NCI-H524 treated with DMSO at 0.1 percent for 48 hours (cell line): Measurements from ENCODE around the gene RNASE13.
"Not testable (repeated sequence)": the region's sequence is repeated elsewhere in the genome, so short reads cannot be mapped to it uniquely, and the experiment has no call there.

Source experiments
- DNase-seq: peaks from one replicate; lab custom pipeline; 2025; lab: John Stamatoyannopoulos, UW

RNASE13 gene

DNA sequence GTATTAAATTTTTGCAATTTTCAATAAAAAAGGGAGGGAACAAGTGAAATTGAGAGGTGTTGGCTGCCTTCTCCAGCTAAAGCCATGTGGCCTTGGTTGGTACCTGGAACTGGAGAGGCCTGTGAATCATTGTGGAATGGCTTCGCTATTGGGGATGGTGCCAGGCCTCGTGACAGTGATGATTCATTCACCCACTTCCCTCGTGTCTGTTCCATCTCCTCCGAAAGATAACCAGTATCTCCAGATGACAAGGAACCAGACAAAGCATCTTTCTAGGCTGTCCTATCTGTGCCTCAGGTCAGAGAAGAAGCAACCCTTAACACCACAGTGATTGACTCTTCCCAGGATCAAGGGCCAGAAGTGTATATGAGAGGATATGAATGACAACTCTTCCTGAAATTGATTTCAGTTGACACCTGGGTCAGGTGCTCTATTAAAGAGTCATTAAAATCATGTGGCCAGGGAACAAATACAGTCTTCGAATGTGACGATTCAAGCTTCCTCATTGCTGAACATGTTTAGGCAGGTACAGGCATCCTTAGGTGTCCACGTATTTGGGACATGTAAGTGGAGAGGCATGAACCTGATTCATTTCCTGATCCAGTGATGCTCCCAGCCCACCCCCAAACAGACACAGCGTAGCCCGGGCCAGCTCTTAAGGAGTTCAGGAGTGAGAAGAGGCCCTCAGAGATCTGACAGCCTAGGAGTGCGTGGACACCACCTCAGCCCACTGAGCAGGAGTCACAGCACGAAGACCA is 7.2 kb upstream of the RNASE13 start, which contains the start of gene RNASE7:
Gene RNASE7 (plus strand): TSS at position 687 of the 758 bp plus-strand sequence. CDS start 631 bp downstream, outside the sequence.
- DNase-seq = no peak

DNA sequence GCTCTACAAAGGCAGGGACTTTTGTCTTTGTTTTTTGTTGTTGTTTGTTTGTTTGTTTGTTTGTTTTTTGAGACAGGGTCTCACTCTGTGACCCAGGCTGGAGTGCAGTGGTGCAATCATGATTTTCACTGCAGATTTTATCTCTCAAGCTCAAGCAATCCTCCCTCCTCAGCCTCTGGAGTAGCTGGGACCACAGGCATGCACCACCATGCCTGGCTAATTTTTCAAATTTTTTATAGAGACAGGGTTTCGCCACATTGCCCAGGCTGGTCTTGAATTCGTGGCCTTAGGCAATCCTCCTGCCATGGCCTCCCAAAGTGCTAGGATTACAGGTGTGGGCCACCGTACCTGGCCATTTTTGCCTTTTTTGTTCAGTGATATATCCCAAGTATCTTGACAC is 6.3 kb upstream of the RNASE13 start:
- DNase-seq = not testable (repeated sequence)

DNA sequence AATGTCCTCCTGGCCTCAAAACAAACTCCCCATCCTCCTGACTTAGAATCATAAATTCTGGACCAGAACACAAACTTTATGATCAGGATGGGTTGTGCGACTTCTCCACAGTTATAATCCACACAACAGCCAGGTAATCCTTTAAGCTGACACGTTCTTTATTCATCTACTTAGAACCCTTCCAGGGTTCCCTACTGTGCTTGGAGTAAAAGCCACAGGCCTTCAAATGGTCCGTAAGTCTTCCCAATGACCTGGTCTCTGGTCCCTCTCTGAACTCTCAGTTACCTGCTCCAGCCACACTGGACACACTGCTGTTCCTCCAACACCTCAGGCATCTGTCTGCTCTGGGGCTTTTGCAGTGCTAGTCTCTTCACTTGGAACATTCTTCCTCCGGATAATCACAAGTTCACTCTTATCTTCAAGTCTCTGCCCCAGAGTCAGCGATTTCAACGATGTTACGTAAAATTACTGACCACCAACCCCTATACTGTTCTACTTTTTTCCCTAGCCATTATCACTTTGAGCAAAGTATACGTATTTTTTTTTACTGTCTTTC is 5.8 kb upstream of the RNASE13 start:
- DNase-seq = no peak

DNA sequence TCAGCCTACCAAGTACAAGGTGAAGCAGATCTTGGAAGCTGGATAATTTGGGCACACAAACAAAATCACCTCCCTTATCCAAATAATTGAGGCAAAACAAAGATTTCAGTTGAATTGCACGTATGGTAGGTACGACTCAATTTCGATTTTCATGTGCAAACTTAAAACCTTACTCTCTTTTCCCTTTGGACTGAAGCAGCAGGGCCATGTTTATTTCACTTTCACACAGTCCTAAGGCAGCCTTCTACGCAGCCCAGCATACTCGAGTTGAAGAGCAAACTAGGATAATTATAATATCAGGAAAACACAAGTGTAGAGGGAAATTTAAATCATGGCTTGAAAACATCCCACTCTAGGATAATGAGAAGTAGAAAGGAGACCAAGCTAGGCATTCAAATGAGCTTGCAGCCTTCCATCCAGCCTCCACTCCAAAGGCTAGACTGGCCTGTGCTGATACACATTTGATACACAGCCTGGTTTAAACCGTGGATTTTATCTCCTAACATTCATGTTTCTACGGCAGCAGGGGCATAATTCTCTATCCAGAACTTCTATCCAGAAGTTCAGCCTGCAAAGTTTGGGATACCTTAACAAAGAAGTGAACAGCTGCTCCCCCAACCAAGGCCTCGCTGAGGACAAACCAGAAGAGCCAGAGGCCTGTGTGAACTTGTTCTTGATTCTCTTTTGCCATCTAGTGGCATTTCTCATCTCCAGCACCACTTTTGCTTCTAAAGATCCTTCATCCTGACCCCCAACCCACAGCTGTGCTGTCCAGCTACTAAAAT is 5.2 kb upstream of the RNASE13 start:
- peak; percentile 21 for DNase-seq

DNA sequence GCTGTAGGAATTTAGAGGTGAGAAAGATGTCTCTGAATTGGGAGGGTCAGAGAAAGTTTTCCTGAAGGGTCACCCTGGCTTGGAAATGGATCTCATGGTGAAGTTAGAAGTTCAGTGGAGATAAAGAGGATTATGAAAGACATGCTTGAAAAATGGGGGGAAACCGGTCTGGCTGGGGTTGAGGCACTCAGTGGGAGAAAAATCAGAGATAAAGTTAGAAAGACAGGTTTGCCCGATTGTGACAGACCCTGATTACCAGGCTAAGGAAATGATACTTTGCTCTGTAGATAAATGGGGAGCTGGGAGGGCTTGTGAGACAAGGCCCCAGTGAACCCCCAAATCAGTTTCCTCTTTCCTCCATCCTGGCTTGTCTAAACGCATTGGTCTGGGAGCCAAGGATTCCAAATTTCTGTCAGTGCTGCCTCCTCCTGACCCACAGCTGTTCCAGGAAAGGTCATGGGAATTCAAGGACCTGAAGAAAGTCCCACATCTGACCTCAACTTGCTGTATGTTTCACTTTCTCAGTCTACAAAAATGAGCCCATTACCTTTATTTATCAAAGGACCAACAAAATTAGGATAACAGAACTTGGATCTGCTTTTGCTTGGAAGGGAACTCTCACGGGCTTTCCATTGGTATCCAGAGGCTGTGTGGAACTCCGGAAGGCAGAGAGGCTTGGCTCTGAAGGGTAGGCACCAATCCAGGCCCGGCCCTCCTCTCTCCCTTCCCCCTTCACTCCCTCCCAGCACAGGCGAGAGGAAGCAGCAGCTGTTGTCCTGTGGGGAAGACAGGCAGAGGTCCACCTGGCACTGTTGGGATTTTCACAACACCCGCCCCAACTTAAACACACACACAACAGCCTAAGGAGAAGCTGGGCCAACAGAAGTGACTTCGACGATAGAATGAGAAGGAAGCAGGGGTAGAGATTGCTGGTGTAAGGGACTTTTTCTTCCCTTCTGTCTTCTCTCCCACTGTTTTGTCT is 4.1 kb upstream of the RNASE13 start:
- peak; percentile 54 for DNase-seq

DNA sequence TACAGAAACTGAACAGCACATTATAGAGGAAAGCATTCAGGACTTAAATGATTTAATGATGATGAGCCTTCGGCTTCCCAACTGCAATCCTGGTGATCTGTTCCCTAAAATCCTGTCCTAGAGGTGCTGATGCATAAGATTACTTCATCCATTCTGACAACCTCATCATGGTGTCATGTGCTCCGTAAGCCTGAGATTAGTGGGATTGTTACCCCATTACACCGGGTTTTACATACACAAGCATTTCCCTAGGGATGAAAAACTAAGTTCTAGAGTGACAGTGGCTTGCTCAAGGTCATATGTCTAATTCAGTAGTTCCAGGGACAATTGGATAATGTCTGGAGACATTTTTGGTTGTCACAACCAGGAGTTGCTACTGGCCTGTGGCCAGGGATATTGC is 2.5 kb upstream of the RNASE13 start:
- DNase-seq = no peak

DNA sequence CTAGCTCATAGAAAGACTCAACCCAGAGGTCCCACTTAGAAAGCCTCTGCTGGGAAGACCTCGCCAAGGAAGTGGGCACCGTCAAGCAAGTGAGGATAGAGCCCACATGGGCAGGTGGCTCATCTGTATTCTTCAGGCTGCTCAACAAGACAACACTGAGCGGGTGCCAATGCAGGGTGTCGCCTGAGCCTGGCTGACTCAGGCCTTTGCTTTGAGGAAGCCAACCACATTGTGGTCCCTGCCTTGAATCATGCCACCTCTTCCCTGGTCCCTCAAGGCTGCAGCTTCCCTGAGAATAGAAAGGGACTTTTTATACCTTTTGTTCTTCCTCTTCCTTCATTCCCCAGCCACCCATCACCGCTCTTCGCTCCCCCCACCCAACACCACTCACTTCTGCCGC is 2.1 kb upstream of the RNASE13 start:
- DNase-seq = no peak

DNA sequence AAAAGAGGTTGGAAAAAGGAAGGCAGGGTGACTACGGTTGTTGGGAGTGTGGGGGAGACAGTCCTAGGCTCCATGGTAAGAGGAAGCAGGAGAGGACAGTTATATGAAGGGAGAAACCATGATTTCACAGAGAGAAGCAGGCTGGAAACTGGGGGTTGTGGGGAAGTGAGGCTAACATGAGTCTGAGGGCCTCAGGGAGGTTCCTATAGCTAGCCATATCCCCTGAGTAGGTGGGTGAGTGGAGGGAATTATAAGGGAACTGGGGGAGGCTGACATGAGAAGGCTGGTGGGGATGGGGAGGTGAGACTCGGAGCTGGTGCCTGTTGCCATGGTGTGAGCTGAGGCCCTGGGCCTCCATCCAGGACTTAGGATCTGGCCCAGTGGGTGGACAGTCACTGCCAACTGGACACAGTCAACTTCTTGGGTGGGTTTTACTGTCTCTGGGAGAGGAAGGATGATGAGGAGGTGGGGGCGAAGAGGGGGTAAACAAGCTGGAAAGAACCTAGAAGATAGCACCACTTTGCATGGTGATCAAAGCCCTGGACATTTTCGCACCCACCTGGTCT is 1.4 kb downstream of the RNASE13 start:
- no peak for DNase-seq

DNA sequence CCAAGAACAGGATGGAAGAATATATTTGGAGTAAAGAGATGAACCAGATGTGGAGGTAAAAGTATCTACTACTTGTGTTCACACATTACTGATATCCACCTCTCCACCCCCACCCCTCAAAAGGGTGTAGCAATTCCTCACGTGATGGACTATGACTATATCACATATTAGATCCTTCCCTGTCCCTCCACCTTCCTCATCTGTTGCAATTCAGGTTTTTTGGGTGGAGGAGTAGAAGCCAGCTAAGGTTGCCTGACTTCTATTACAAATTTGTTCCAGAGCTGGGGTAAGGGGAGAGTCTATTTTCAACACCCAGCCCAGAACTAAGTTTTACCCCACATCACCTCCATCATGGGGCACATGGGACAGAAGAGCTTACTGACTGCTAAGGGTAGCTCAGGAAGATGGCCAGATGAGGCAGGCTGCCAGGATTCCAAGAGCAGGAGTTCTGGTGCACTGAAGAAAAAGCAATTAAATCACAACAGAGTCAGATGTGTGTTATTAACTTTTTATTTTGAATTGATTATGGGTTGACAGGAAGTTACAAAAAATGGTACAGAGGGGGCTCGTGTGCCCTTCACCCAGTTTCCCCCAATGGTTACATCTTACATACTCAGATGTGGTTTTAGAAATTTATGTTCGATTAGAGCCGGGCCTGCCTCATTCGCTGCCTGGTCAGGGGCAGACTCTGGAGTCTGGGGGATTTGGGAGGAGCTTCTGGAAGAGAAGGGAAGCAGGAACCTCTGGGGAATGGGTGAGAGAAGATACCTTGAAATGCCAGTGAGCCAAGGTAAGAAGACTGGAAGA is 2.1 kb downstream of the RNASE13 start:
- no peak for DNase-seq

DNA sequence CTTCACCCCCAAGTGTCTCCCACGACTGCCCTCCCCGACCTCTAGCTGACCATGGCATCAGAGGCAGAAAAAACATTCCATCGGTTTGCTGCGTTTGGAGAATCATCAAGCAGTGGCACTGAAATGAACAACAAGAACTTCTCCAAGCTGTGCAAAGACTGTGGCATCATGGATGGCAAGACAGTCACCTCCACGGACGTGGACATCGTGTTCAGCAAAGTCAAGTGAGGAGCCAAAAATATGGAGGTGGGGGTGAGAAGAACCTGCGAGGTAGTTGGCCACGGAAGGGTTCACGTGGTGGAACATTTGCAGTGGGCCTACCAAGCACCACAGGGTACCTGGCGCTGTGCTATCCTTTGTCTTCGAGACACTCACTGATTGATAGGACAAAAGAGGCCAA is 4.1 kb downstream of the RNASE13 start:
- DNase-seq = no peak

DNA sequence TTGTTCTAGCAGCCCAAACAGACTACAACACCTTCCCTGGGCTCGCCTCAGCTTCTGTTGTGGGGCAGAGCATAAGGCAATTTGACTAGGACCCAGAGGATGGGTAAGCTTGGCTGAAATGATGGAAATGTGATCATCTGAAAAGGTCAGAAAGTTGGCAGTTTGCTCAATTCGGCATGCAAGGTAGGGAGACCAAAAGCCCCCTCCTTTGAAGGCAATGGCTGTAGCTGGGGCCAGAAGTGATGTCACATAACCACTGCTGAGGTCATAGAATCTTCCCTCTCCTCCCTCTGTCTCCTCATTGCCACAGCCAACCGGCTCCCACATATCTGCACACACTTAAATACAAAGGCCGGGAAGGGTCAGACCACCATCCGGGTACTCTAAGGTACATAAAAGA is 4.7 kb downstream of the RNASE13 start, which contains the start of gene TPPP2:
Gene TPPP2 (plus strand): TSS at position 301 of the 400 bp plus-strand sequence. CDS start 365 bp downstream, outside the sequence.
- no peak for DNase-seq

DNA sequence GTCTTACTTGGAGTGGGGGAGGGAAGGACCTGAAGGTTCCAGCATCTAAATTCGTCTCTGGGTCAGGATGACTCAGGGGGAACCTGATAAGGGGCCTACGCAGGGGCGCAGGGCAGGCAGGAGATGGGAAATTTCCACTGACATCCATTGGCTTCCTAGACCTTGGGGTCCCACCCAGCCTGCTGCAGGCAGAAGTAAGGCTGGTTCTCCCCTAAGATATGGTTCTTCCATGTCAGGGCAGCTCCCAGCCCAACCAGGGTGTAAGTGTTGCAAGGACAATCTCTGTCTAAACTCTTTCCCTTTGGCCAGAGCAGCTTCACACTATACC is 7.7 kb downstream of the RNASE13 start:
- DNase-seq = no peak

DNA sequence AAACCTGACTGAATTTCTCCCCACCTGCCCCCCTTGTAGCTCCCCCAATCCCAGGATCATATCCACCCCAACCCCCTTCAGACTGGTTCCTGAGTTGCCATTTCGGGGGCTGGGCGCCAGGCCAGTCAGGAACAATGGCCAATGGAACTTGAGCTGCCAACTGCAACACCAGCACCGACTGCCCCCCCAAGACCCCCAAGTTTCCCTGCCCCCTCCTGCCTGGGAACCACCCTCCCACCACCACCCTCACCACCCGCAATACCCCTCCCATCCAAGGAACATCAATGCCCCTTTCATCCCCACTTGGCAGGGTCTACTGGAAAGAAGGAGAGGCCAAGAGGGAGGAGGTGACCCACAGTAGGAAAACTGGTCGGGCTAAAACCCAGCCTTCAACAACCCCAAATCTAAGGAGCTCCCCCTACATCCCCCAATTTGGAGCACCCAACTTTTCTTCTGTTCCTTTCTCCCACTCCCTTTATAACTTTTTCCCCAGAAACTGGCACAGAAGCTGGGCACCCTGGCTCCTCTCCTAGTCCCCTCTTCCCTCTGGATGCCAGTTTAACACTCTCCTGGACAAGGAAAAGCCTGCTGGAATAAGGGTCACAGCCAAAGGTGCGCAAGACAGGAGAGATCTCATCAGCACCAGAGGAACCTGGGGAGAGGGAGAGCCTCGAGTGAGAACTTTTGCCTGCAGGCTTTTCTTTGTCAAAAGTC is 8.2 kb downstream of the RNASE13 start:
- DNase-seq = no peak

DNA sequence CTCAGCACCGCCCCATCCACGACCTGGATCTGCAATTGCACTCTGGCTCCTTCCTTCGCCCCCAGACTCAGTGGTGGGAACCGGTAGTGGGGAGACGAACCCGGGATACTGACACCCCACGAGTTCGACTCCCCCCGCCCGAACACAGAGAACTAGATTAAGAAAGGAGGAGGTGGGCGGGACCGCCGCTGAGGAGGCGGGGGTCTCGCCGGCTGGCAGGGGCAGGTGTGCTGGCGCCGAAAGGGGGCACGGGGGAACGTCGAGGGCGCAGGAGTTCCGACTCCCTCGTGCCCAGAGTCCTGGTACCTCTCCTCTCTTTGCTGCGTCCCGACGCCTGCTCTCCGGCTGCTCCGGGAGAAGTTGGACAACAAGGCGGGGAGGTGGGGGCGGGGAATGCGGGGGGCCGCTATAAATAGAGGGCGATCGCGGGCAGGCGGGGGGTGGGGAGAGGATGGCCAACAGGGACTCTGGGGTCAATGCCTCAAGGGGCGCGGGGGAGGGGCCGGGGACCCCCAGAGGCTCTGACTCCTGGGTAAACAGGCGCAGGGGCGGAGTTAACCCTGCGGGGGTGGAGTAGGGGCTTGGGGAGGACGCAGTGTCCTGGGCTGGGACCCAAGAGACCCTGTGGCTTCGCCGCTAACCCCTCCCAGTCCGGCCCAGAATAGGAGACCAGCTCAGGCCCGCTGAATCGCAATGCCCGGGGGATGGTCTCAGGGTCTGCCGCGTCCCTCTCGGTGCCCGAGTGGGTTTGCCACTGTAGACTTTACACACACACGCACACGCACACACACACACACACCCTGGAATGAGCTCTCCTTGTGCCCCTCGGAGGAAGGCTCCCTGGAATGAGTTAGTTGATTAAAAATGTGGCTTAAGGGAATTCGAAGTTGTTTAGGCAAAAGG is 9.0 kb downstream of the RNASE13 start:
- no peak for DNase-seq

DNA sequence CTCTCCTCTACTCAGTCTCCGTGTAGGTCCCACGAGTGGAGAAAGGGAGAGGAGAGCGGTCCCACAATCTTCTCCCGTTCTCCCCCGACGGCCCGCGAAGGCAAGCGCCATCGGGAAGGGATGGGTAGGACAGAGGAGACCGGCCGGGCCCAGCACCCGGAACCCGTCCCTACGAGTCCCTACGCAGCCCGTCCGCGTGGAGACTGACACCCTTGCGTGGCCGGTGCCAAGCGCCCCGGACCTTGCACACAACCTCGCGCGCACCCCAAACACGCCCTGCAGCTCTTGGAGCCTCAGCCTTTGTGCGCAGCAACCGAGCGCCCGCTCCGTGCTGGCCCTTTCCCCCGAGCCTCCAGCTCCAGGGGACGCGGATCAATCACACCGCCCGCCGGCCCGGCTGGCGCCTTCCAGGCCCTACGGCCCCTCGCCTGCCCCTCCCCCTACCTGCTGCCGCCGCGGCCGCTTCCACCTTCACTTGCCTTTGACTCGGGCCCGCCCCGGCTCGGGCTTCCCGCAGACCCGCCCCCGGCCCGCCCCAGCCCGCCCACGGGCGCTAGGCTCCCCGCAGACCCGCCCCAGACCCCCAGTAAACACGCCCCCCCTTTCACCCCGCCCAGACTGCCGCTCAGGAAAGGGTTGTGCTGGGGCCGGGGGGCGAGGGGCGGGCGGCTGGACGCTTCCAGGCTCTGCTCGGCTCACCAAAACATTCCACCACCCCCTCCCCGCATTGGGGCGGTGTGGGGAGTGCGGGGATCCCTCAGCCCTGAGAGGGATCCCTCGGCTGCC is 9.8 kb downstream of the RNASE13 start, which contains the start of gene NDRG2:
Gene NDRG2 (minus strand): TSS at position 477 of the 786 bp plus-strand sequence. CDS start 1,746 bp downstream, outside the sequence.
- no peak for DNase-seq

DNA sequence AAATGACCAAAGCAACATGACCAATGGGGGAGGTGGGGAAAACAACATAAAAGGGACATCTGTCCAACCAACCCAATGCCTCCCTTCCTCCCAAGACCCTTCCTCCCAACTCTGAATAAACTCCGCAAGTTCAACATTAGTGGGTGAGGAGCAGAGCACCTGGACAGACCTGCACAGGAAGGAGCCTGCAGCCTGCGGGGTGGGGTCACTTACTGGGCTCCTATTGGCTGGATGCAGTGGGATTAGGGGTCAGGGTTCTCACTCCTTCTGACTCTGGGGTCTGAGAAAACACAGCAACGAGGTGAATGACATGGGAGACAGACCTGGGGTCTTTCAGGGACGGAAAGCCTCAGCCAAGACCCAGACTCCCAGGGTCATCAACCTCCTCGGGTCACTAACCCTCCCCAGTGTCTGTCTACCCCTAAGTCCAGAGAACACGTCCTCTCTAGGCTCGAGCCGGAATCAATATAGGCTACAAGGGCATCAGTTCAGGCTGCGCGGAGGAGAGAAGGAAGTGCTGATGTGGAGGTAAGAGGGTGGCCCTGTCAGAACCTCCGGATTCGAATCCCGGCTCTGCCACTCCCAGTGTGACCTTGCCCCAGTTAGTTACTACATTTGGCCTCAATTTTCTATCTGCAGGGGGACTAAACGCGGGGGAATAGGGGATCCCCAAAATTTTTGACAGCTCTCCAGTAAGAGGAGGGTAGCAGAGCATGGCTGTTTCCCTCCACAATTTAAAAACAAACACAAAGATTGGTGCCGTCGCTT is 10.6 kb downstream of the RNASE13 start:
- DNase-seq = no peak

DNA sequence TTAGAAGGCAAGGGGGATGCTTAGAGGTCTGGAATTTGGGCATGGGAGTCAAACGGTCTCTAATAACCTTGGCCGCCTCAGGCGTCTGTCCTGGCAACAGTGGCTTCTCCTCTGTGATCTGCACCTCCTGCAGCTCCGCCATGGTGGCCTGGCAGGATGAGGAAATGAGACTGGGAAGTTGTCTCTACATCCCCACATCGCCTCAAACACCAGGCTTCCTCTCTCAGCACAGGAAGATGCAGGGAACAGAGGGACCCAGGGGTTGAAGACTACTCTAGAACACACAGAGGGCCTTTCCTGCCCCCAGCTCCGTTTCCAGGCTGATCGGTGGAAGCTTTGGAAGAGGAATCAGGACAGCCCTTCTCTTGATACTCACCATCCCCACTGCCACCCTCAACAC is 11.4 kb downstream of the RNASE13 start:
- DNase-seq = no peak
